K562 (cell line): ENCODE measurements around the gene SPRED2. TPM values are rescaled to one million over a fixed set of nuclear protein-coding genes. Genes with fewer than 3 reads are reported as not detected.

Source experiments
- E2F4 ChIP-seq: sonication (generic); formaldehyde crosslinking; IDR thresholded peaks from 2 replicates; pipeline ENCODE4 v1.8.0; 2022; ENCODE audit warnings: mild to moderate bottlenecking, low read depth, missing genetic modification reagents
- ESRRB ChIP-seq: fragments of 250-450 bp; sonication (Bioruptor Pico); IDR thresholded peaks from 2 replicates; pipeline ENCODE4 v1.5.0; 2020; ENCODE audit warnings: mild to moderate bottlenecking, moderate library complexity, borderline replicate concordance
- GTF2A2 ChIP-seq: IDR thresholded peaks from 2 replicates; pipeline ENCODE4 v1.6.1; 2016; ENCODE audit warnings: mild to moderate bottlenecking, missing genetic modification characterization, missing compliant biosample characterization
- HMBOX1 ChIP-seq: sonication (generic); IDR thresholded peaks from 2 replicates; pipeline ENCODE4 v1.6.1; 2016
- HNRNPH1 ChIP-seq: fragments of 200-400 bp; formaldehyde crosslinking; optimal IDR thresholded peaks from 2 replicates; pipeline ENCODE3; 2017; ENCODE audit warnings: low read depth, mild to moderate bottlenecking, low read length, moderate library complexity
- KLF6 ChIP-seq: fragments of 250-450 bp; sonication (Bioruptor Pico); IDR thresholded peaks from 2 replicates; pipeline ENCODE4 v1.4.0; 2020; ENCODE audit warnings: mild to moderate bottlenecking, moderate library complexity, borderline replicate concordance
- MYC ChIP-seq, 2 experiments: fragments of 250-450 bp in 1 of 2; sonication (Bioruptor Pico) in 1 of 2; IDR thresholded peaks; 2 replicates each; pipeline versions ENCODE4 v1.5.1 to v1.6.1; 2012 to 2021; ENCODE audit warnings: low read depth in 2 of 2, borderline replicate concordance in 1 of 2, improper control_type of control experiment in 1 of 2, low read length in 1 of 2, mild to moderate bottlenecking in 1 of 2, moderate library complexity in 1 of 2
- POU5F1 ChIP-seq: fragments of 150-350 bp; IDR thresholded peaks from 2 replicates; pipeline ENCODE4 v1.6.1; 2014; ENCODE audit warnings: borderline replicate concordance, low read length, low read depth, mild to moderate bottlenecking; ENCODE audit not compliant: partially characterized antibody
- PPARD ChIP-seq: fragments of 250-450 bp; sonication (Bioruptor Pico); IDR thresholded peaks from 2 replicates; pipeline ENCODE4 v1.8.0; 2022; ENCODE audit warnings: inconsistent platforms, mild to moderate bottlenecking, moderate library complexity
- PTBP1 ChIP-seq: fragments of 200-400 bp; formaldehyde crosslinking; IDR thresholded peaks from 2 replicates; pipeline ENCODE4 v1.6.1; 2017; ENCODE audit warnings: low read depth, low read length
- PURB ChIP-seq: sonication (generic); formaldehyde crosslinking; IDR thresholded peaks from 2 replicates; pipeline ENCODE4 v1.9.0; 2021; ENCODE audit warnings: low read depth, mild to moderate bottlenecking, missing genetic modification reagents
- ZBTB40 ChIP-seq, 2 experiments: fragments of 450-650 bp in 1 of 2; sonication (generic) in 1 of 2; formaldehyde crosslinking in 1 of 2; IDR thresholded peaks; 2 replicates each; pipeline versions ENCODE4 v1.7.1 to v1.9.0; 2016 to 2022; ENCODE audit warnings: inconsistent platforms in 1 of 2, mild to moderate bottlenecking in 1 of 2, missing genetic modification reagents in 1 of 2
- ZC3H4 ChIP-seq: sonication (generic); formaldehyde crosslinking; IDR thresholded peaks from 2 replicates; pipeline ENCODE4 v1.9.0; 2021; ENCODE audit warnings: missing genetic modification reagents, borderline replicate concordance
- ZNF212 ChIP-seq: fragments of 450-650 bp; formaldehyde crosslinking; IDR thresholded peaks from 2 replicates; pipeline ENCODE4 v1.4.0; 2020; ENCODE audit warnings: mild to moderate bottlenecking
- ZNF354B ChIP-seq: fragments of 250-450 bp; sonication (Bioruptor Pico); IDR thresholded peaks from 2 replicates; pipeline ENCODE4 v1.4.0; 2020
- ZNF507 ChIP-seq: conservative IDR thresholded peaks from 2 replicates; pipeline ENCODE4 v1.6.1; 2017; ENCODE audit warnings: missing genetic modification characterization, missing compliant biosample characterization
- polyA plus RNA-seq, 8 experiments: library from polyadenylated mRNA; depleted of rRNA in 4 of 8; stranded (reverse) in 5 of 8; unstranded in 3 of 8; fragments of >200 nt; fragmentation: Nextera tagmentation in 2 of 8; fragmentation: Illumina TruSeq in 1 of 8; extraction: Ambion mirVana in 2 of 8; extraction: Trizol in 1 of 8; gene quantifications; 2 replicates each; pipeline versions ENCODE4 v1.2.1 to v1.2.3, GENCODE V29; 2011 to 2014; ENCODE audit warnings: inconsistent platforms in 1 of 8, missing spikeins in 1 of 8
- total RNA-seq, 7 experiments: library from RNA; depleted of rRNA in 6 of 7; stranded (reverse); fragments of >200 nt in 6 of 7; fragmentation: Illumina TruSeq in 2 of 7; extraction: Trizol in 2 of 7; gene quantifications; 2 replicates each; pipeline versions ENCODE4 v1.2.1 to v1.2.3, GENCODE V29; 2011 to 2021; ENCODE audit warnings: low replicate concordance in 1 of 7

The SPRED2 gene
- total and polyA plus RNA-seq, 9 of the 15 experiments (the other 6 are each of a cell fraction or from before 2014, with no cell fraction given): 4.6 to 50.8 (median 14.1) TPM

- 0 out of 2 replicates have a peak, but pooled peaks have one; percentile 45 for TF ChIP-seq ZBTB40 (IDR thresholded peaks at IDR 0.05)
- TF ChIP-seq ZBTB40 (CRISPR knock-in tag; IDR thresholded peaks at IDR 0.05): no peak
- no peak for TF ChIP-seq PPARD (CRISPR knock-in tag)
- no peak for TF ChIP-seq ZNF354B (CRISPR knock-in tag)
- TF ChIP-seq KLF6: no peak
- TF ChIP-seq ZC3H4: peak; percentile 85; the same call in 1 of the 2 replicates
- TF ChIP-seq POU5F1: no peak
- TF ChIP-seq ESRRB: no peak
- TF ChIP-seq MYC (IDR thresholded peaks at IDR 0.05; ENCODE audit: low read depth, low read length): no peak
- TF ChIP-seq MYC (CRISPR knock-in tag; IDR thresholded peaks at IDR 0.05; ENCODE audit: borderline replicate concordance, low read depth): no peak
- TF ChIP-seq GTF2A2 (tag): no peak
- TF ChIP-seq ZNF212: no peak
- TF ChIP-seq PTBP1: no peak
- TF ChIP-seq E2F4 (CRISPR knock-in tag): no peak
- no peak for TF ChIP-seq PURB (CRISPR knock-in tag)
- TF ChIP-seq HMBOX1: no peak
- TF ChIP-seq HNRNPH1: no peak
- no peak for TF ChIP-seq ZNF507 (tag)
Observed at GRCh38 chr2:65430603-65431420, 1.6 kb downstream of the SPRED2 start (continued).
